K562 (cell line): Measurements from ENCODE around the gene SRSF1. TPM values are rescaled to one million over a fixed set of nuclear protein-coding genes. Genes with fewer than 3 reads are reported as not detected.

Experiments
- AFF4 ChIP-seq: sonication (generic); formaldehyde crosslinking; IDR thresholded peaks from 2 replicates; pipeline ENCODE4 v1.8.0; 2023; ENCODE audit warnings: mild to moderate bottlenecking, missing genetic modification reagents
- ATF2 ChIP-seq: sonication (generic); formaldehyde crosslinking; IDR thresholded peaks from 2 replicates; pipeline ENCODE4 v1.8.1; 2022; ENCODE audit warnings: missing genetic modification reagents
- CBX2 ChIP-seq: fragments of 200-600 bp; sonication (generic); IDR thresholded peaks from one replicate; pipeline ENCODE4 v1.6.1; 2012; ENCODE audit warnings: mild to moderate bottlenecking, low read length, inconsistent platforms; ENCODE audit not compliant: insufficient read depth, poor library complexity, severe bottlenecking
- CREB1 ChIP-seq, 2 experiments: sonication (generic) in 1 of 2; formaldehyde crosslinking in 1 of 2; IDR thresholded peaks; 2 replicates each; pipeline versions ENCODE4 v1.6.1 to v1.8.0; 2012 to 2022; ENCODE audit warnings: inconsistent platforms in 1 of 2, mild to moderate bottlenecking in 1 of 2, missing genetic modification reagents in 1 of 2, moderate library complexity in 1 of 2
- GTF2F1 ChIP-seq: IDR thresholded peaks from 2 replicates; pipeline ENCODE4 v1.6.1; 2011; ENCODE audit warnings: low read depth, low read length, improper control_type of control experiment
- ID3 ChIP-seq, 2 experiments: fragments of 250-450 bp in 1 of 2; fragments of 450-650 bp in 1 of 2; sonication (Bioruptor Pico) in 1 of 2; IDR thresholded peaks; 2 replicates each; pipeline versions ENCODE4 v1.6.1 to v1.8.0; 2016 to 2021; ENCODE audit warnings: mild to moderate bottlenecking in 2 of 2, moderate library complexity in 2 of 2, missing compliant biosample characterization in 1 of 2, missing genetic modification characterization in 1 of 2
- ILF3 ChIP-seq: fragments of 450-650 bp; IDR thresholded peaks from 2 replicates; pipeline ENCODE4 v1.6.1; 2018; ENCODE audit warnings: antibody characterized with exemption, mild to moderate bottlenecking, moderate library complexity, borderline replicate concordance
- MEIS2 ChIP-seq: fragments of 450-650 bp; IDR thresholded peaks from 2 replicates; pipeline ENCODE4 v1.6.1; 2014; ENCODE audit warnings: mild to moderate bottlenecking; ENCODE audit not compliant: partially characterized antibody
- NCOA1 ChIP-seq: fragments of 450-650 bp; IDR thresholded peaks from 2 replicates; pipeline ENCODE4 v1.6.1; 2016; ENCODE audit warnings: low read depth
- NCOA4 ChIP-seq: fragments of 450-650 bp; IDR thresholded peaks from 2 replicates; pipeline ENCODE4 v1.6.1; 2018; ENCODE audit warnings: mild to moderate bottlenecking; ENCODE audit not compliant: partially characterized antibody
- PPARD ChIP-seq: fragments of 250-450 bp; sonication (Bioruptor Pico); IDR thresholded peaks from 2 replicates; pipeline ENCODE4 v1.8.0; 2022; ENCODE audit warnings: inconsistent platforms, mild to moderate bottlenecking, moderate library complexity
- RNF2 ChIP-seq: sonication (generic); IDR thresholded peaks from 2 replicates; pipeline ENCODE4 v1.6.1; 2016
- SIN3A ChIP-seq, 2 experiments: fragments of 150-350 bp in 1 of 2; IDR thresholded peaks; 2 replicates each; pipeline ENCODE4 v1.6.1; 2011 to 2016; ENCODE audit warnings: borderline replicate concordance in 2 of 2, low read depth in 2 of 2, low read length in 2 of 2, mild to moderate bottlenecking in 2 of 2, moderate library complexity in 2 of 2; ENCODE audit not compliant: control insufficient read depth in 1 of 2
- TARDBP ChIP-seq: fragments of 450-650 bp; IDR thresholded peaks from 2 replicates; pipeline ENCODE4 v1.6.1; 2016
- TCF7 ChIP-seq: sonication (generic); IDR thresholded peaks from 2 replicates; pipeline ENCODE4 v1.6.1; 2016; ENCODE audit warnings: antibody characterized with exemption, borderline replicate concordance
- ZKSCAN3 ChIP-seq: fragments of 250-450 bp; sonication (Bioruptor Pico); IDR thresholded peaks from 2 replicates; pipeline ENCODE4 v1.4.0; 2020
- ZNF316 ChIP-seq: fragments of 450-650 bp; IDR thresholded peaks from 2 replicates; pipeline ENCODE4 v1.6.1; 2016
- ZNF592 ChIP-seq: fragments of 450-650 bp; IDR thresholded peaks from 2 replicates; pipeline ENCODE4 v1.6.1; 2017; ENCODE audit warnings: antibody characterized with exemption, mild to moderate bottlenecking
- polyA plus RNA-seq, 8 experiments: library from polyadenylated mRNA; depleted of rRNA in 4 of 8; stranded (reverse) in 5 of 8; unstranded in 3 of 8; fragments of >200 nt; fragmentation: Nextera tagmentation in 2 of 8; fragmentation: Illumina TruSeq in 1 of 8; extraction: Ambion mirVana in 2 of 8; extraction: Trizol in 1 of 8; gene quantifications; 2 replicates each; pipeline versions ENCODE4 v1.2.1 to v1.2.3, GENCODE V29; 2011 to 2014; ENCODE audit warnings: inconsistent platforms in 1 of 8, missing spikeins in 1 of 8
- total RNA-seq, 7 experiments: library from RNA; depleted of rRNA in 6 of 7; stranded (reverse); fragments of >200 nt in 6 of 7; fragmentation: Illumina TruSeq in 2 of 7; extraction: Trizol in 2 of 7; gene quantifications; 2 replicates each; pipeline versions ENCODE4 v1.2.1 to v1.2.3, GENCODE V29; 2011 to 2021; ENCODE audit warnings: low replicate concordance in 1 of 7

The SRSF1 gene
- total and polyA plus RNA-seq, 9 of the 15 experiments (the other 6 are each of a cell fraction or from before 2014, with no cell fraction given): 77.8 to 559 (median 442) TPM

- TF ChIP-seq ZKSCAN3 (CRISPR knock-in tag) (no peak), RNF2 (no peak), TCF7 (no peak), ZNF592 (no peak), ID3 (CRISPR knock-in tag; IDR thresholded peaks at IDR 0.05) (no peak), ID3 (tag; IDR thresholded peaks at IDR 0.05) (no peak), SIN3A (IDR thresholded peaks at IDR 0.05; ENCODE audit: borderline replicate concordance in 2 of 2, control insufficient read depth in 1 of 2, low read depth in 2 of 2, low read length in 2 of 2) (peak; percentile 31 to 57; a peak in 1 of 4 replicates), ILF3 (no peak), GTF2F1 (no peak), PPARD (CRISPR knock-in tag) (no peak), ZNF316 (no peak), CREB1 (IDR thresholded peaks at IDR 0.05) (no peak), CREB1 (CRISPR knock-in tag; IDR thresholded peaks at IDR 0.05) (no peak; the same call in 1 of the 2 replicates), ATF2 (no peak), TARDBP (0 out of 2 replicates have a peak, but pooled peaks have one; percentile 44), NCOA4 (no peak), CBX2 (no peak), AFF4 (CRISPR knock-in tag) (peak; percentile 56), MEIS2 (no peak), NCOA1 (no peak)
Measured at GRCh38 chr17:57987581-57988300, 19.3 kb downstream of the SRSF1 start, which contains the start of gene VEZF1 (continued).
